ENCODE data around the gene PPP2R3B.
A peak's percentile ranks its signal among the peaks of the same experiment; 100 is the strongest.
"Not testable (repeated sequence)": the region's sequence is repeated elsewhere in the genome, so short reads cannot be mapped to it uniquely, and the experiment has no call there.

PPP2R3B gene

DNA sequence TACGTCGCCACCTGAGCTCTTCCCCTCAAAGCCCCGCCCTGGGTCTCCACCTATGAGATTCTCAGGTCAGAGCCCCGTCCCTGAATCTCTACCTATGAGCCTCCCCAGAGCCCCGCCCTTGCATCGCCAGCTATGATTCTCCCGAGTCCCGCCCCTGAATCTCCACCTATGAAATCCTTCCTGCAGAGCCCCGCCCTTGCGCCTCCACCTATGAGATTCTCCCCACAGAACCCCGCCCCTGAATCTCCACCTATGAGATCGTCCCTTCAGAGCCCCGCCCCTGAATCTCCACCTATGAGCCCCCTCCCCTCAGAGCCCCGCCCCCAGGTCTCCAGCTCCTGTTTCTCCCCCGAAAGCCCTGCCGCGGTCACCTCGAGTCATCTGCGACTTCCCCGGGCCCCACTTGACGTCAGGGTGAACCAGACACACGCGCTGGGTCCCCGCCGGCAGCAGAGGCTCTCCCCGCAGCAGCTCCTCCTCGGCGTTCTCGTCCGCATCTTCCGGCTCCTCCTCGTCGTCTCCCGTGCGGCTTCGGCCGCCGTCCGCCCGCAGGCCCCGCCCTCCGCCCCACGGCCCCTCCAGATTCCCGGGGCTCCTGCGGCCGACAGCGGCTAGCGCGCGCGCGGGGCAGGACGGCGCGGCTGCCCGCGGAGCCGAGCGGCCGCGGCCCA is 68.5 kb downstream of the PPP2R3B start:
- peak; percentile 97 for DNase-seq

DNA sequence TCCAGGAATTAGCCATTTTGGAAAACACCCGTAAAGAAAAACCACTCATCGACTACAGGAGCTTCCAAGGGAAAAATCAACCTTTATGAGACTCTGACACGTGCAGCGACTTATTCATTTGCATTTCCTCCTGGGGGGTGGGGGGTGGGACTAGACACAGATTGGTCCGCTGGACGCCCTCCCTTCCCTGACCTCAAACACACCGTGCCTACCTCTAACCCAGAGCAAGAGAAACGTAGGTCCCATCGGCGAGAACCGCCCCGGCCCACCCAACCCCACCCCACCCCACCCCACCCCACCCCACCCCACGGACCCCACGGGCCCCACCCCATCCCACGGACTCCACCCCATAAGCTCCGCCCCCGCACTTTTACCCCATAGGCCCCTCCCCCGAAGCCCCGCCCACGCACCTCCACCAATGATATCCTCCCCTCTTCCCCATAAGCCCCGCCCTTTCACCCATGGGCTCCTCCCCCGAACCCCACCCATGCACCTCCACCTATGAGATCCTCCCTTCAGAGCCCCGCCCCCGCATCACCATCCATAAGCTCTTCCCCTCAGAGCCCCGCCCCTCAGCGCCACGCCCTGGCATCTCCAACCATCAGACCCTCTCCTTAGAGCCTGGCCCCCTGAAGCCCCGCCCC is 69.2 kb downstream of the PPP2R3B start:
- no peak for DNase-seq

DNA sequence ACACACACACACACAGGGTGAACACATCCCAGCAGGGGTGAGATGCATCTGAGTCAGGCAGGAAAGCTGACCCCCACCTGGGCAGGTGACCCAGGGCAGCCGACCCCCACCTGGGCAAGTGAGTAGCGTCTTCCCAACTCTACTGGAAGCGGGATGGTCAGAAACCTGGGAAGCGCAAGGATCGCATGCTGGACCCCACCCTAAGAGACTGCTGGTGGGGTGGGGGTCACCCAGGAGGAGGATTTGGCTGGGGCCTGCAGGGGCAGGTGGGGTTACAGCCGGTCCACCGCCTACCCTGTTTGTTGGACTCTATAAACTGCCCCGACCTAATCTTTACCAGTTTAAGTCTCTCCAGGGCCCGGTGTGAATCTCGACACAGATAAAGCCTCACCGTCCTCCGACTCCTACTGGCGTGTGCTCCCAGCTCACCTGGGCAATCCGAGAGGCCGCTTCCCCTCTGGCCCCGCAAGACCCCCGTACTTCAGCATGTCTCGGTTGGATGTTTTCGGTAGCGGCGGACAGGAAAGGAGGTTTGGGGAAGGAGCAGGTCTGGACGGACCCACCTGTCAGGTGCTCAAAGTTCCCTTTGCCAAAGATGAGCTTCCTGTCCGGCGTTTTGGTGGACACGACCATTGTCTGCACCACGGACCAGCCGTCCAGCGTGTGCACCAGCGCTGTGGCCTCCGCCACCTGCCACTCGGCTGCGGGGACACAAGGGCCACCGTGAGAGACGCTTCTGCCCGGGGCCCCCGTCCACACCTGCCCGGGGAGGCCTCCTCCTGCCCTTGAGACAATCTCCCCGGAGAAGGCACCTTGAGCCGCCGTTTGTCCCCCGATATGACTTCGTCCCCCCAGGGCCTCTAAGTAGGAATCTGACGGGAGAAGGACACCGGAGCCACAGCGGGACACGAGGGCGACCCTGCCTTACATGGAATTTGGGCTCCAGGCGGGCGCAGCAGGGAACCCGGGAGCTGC is 70.1 kb downstream of the PPP2R3B start:
- DNase-seq = no peak

DNA sequence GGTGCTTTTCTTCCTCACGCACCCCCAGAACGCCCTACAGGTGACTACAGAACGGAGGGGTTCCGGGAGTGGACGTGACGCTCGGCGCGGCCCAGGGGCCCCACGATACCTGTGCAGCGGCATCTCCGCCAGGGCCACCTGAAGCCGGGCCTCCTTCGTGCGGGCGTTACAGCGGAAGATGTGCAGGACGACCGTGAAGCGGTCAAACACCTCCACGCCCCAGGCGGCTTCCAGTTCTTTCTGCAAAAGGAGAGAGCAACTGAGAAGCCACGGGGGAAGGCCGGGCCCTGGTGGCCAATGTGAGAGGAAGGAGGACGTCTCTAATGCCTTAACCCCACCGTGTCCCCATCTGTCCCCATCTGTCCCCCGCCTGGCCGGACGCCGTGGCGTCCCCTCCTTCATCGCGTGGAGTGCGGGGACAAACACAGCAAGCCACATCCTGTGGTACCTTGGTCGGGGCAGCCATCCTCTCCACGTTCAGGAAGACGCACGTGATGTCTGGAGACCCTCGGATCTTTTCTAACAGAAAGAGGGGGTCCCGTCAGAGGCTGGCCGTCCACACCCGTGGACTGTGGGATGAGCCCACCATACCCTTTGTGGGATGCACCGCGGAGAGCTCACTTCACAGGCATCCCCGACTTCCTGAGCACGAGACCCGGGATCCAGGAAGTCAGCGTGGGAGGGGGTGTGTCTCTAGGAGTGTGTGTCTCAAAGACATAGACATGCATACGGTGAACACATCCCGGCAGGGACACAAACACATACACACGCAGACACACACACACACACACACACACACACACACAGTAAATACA is 71.7 kb downstream of the PPP2R3B start:
- no peak for DNase-seq

DNA sequence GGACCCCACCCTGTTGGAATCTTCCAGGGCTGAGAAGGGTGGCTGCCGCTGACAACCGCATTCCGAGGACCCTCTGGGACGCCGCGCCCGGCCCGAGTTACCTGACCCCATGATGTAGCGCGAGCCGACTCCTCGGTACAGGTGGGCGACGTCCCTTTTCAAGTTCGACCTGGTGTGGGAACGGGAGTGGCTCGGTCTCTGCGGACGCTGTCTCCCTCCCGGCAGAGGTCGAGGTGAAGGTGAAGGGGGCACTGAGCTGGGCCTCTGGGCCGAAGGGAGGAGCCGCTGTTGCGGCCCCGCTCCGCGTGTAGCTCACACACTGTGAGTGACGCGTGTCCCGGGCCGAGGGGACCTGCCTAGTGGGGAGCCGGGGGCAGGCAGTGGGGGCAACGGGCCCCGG is 72.7 kb downstream of the PPP2R3B start:
- DNase-seq = no peak

DNA sequence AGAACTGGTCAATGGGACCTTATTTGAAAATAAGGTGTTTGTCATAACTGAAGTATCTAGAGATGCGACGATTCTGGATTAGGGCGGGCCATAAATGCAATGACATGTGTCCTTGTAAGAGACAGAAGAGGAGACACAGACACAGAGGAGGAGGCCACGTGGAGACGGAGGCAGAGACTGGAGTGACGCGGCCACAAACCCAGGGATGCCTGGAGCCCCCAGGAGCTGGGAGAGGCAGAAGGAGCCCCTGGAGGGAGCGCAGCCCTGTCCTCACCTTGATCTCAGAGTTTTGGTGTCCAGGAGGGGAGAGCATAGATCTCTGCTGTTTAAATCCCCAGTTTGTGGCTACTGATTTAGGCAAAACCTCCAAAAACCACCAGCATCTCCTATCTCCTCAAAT is 73.2 kb downstream of the PPP2R3B start:
- no peak for DNase-seq

DNA sequence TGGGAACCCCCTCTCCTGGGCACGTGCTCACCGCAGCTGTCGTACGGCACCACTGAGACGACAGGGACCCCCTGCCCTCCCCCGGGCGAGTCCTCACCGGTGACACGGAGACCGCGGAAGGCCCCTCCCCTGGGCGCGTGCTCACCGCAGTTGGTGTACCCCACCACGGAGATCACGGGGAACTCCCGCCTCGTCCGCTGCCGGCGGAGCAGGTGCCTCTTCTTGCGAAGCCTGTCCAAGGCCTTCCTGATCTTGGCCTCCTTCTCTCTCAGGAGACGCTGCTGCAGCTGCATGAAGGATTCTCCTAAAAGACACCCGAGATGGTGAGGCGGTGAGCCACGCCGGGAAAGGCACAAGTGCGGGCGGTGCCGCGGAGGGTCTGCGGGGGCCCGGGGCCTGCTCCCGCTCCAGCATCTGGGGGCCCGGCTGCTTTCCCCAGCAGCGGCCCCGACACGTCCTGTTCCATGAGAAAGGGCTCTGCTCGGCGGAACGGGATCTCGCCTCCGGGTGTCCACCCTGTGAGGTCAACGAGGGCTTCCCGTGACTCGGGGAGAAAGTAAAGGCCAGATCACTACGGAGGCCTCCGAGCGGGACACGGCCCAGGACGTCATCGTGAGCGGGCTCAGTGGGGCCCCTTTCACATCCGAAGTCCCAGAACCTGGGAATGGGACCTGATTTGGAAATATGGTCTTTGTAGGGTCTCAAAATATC is 73.9 kb downstream of the PPP2R3B start:
- DNase-seq = no peak

DNA sequence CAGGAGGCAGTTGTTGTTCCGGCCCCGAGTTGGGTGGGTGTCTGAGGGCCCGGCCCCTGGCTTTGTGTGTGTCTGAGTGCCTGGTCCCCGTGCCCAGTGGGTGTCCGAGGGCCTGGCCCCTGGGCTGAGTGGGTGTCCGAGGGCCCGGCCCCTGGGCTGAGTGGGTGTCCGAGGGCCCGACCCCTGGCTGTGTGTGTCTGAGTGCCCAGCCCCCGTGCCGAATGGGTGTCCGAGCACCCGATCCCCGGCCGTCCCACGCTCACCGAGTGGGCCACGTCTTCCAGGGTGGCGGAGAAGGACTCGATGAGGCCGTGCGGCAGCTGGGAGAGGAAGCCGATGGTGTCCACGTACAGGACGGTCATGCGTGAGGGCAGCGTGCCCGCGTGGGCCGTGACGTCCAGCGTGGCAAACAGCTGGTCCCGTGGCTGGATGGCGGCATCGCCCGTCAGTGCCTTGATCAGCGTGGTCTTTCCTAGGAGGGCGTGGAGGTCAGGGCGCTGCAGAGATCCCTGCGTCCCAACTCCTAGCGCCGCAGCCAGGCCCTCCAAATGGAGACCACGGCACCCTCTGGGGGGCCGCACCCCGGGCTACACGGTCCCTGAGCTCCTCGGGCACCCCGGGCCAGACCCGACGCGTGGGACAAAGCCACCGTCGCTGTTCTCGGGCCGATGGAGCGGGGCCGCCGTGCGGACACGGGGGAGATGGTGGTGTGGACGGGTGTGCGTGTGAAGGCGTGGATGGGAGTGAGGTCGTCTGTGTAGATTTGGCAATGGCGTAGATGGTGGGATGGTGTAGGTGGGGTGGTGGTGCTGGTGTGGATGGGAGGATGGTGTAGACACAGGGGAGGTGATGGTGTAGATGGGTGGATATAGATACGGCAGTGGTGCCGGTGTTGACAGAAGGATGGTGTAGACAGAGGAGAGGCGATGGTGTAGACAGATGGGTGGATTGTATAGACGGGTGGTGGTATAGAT is 75.3 kb downstream of the PPP2R3B start:
- DNase-seq = no peak

DNA sequence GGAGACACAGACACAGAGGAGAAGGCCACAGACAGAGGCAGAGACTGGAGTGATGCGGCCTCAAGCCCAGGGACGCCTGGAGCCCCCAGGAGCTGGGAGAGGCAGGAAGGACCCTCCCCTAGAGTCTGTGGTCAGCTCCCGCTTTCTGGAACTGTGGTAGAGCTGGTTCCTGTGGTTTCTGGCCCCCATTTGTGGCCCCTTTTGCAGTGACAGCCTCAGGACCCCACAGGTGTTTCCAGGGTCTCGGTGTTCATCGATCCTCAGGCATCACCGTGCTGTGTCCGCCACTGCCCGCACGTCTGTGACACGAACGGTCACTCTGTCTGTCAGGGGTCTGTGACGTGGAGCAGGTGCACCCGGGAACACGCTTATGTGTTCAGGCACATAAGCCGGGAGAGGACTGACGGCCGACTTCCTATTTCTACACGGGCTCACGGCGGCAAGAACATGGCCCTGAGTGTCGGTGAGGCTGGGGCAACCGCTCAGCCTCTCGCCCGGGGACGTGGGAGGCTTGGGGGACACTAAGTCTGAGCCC is 76.0 kb downstream of the PPP2R3B start:
- DNase-seq = no peak

DNA sequence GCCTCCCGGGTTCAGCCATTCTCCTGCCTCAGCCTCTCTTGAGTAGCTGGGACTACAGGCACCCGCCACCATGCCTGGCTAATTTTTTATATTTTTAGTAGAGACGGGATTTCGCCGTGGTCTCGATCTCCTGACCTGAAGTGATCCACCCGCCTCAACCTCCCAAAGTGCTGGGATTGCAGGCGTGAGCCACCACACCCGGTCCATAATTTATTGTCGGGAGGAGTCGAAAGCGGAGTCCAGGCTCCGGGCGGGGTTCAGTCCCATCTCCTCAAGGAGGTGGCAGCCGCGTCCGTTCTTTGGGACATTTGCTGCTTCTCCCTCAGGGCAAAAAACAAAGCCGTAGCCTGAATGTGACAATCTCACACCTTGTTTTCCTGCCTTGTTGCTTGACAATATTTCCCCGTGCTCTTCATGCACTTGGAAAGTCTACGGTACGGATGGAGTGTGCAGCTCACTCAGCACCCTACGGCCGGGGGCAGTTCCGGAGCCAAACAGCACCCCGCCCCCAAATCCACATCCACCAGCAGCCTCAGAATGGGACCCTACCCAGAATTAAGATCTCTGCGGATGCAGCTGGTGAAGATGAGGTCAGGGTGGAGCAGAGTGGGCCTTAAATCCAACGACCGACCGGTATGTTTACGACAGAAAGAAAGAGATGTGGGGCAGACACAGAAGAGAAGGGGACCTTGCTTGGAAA is 77.7 kb downstream of the PPP2R3B start:
- no peak for DNase-seq

DNA sequence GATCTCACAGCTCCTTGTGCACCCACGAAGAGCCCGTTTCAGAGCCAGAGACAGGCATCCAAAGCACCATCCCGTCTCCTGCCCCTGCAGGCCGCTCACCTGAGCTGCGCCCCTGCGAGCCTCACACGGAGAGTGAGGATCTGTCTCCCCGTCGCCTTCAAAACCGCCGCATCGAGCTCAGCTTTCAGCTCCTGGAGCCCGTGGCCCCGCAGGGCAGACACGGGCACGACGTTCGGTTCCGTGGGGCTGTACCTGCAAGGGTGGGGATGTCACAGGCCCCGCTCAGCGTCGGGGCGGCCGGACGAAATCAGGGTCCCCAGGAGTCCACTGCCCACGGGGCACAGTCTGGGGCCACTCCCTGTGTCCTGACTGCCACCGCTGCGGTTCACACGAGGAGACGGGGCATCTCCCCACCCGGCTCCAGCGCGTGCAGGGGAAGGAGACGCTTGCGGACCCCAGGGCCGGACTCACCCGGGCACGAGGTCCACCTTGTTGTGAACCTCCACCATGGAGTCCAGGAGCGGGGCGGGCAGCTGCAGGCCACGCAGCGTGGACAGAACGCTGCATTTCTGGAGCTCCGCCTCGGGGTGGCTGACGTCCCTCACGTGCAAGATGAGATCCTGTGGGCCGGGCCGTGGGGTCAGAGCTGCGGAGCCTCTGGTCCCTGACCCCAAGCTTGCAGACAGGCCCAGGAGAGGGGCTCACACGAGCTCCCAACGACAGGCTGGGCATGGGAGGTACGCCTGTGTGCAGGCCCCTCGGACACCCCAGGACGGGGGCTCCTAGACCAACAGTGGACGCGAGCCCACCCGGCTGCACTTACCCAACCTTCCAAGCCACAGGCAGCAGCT is 79.2 kb downstream of the PPP2R3B start:
- no peak for DNase-seq

DNA sequence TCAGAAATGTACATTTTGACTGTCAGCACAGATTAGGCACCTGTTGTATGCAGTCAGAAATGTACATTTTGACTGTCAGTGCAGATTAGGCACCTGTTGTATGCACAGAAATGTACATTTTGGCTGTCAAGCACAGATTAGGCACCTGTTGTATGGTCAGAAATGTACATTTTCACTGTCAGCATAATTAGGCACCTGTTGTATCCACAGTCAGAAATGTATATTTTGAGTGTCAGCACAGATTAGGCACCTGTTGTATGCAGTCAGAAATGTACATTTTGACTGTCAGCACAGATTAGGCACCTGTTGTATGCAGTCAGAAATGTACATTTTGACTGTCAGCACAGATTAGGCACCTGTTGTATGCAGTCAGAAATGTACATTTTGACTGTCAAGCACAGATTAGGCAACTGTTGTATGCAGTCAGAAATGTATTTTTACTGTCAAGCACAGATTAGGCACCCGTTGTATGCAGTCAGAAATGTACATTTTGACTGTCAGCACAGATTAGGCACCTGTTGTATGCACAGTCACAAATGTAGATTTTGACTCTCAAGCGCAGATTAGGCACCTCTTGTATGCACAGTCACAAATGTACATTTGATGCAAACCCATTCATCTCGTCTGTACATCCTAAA is 80.0 kb downstream of the PPP2R3B start:
- DNase-seq = not testable (repeated sequence)

DNA sequence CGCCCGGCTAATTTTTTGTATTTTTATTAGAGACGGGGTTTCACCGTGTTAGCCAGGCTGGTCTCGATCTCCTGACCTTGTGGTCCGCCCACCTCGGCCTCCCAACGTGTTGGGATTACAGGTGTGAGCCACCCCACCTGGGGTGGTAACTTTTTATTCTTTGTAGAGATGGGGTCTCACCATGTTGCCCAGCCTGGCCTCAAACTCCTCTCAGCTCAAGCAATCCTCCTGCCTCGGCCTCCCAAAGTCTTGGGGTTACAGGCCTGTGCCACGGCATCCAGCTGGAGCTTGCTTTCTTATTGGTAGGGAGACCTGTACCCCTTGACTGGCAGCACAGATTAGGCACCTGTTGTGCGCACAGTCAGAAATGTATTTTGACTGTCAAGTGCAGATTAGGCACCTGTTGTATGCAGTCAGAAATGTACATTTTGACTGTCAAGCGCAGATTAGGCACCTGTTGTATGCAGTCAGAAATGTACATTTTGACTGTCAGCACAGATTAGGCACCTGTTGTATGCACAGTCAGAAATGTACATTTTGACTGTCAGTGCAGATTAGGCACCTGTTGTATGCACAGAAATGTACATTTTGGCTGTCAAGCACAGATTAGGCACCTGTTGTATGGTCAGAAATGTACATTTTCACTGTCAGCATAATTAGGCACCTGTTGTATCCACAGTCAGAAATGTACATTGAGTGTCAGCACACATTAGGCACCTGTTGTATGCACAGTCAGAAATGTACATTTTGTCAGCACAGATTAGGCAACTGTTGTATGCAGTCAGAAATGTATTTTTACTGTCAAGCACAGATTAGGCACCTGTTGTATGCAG is 80.7 kb downstream of the PPP2R3B start:
- DNase-seq = not testable (repeated sequence)

DNA sequence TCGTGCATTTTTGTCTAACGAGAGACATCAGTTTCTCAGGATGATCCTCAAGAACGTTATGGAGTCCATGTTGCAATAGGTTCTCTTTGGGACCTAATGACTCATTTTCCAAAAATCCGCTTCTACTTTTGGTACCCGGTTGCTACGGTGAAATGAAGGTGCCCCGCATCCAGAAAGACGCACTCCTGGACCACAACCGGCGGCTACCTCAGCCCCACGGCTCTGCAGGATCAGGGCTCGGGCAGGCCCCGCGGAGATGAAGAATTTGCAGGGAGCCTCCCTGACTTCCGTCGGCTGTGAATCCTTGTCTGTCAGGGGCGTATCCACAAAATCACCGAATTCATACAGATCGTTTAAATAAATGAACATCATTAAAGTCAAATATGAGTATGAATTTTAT is 83.7 kb downstream of the PPP2R3B start:
- DNase-seq = no peak

DNA sequence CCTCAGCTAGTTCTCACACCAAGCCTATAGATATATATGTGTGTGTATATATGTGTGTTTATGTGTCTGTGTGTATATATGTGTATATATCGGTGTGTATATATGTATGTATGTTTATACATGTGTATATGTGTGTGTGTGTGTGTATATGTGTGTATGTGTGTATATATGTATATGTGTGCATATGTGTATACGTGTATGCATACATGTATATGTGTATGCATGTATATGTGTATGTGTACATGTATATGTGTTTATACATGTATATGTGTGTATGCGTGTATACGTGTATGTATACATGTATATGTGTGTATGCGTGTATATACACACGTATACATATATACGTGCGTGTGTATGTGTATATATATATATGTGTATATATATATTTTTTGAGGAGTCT is 86.4 kb downstream of the PPP2R3B start:
- DNase-seq = no peak

DNA sequence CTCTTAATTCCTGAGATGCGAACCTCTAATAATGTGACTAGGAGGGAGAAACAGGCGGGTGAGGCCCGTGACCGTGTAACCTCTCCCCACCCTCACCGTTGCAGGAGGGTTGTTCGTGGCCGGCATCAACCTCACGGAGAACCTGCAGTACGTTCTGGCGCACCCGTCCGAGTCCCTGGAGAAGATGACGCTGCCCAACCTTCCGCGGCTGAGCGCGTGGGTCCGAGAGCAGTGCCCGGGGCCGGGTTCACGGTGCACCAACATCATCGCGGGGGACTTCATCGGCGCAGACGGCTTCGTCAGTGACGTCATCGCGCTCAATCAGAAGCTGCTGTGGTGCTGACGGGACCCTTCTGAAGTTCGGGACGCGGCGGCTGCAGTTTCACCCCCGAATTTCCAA is 87.7 kb downstream of the PPP2R3B start:
- DNase-seq = no peak

DNA sequence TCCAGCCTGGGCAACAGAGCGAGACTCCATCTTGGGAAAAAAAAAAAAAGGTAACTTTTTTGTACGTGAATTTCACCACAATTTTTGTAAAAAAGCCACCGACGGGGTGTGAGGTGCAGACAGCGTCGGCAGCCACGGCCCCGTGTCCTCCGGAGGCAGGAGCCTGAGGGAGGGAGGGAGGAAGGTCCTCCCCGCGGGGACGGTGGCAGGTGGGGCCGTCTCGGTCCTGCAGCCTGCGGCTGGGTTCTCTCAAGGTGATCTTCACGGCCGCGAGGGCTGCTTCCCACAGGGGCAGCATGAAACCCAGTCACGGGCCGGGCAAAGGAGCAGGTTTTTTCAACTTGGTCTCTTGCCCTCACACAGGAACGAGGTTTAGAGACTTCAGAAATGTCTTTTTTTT is 91.6 kb downstream of the PPP2R3B start:
- no peak for DNase-seq

Measured in NCI-H226 (cell line).